Astrocyte (in vitro differentiated cells and primary cell): Measurements from ENCODE around the gene PRR29. TPM values are rescaled to one million over a fixed set of nuclear protein-coding genes. Genes with fewer than 3 reads are reported as not detected.

Experiments
- DNase-seq: peaks from one replicate; pipeline ENCODE4 v3.0.0-alpha.2; 2010; ENCODE audit warnings: low read depth
- FAIRE-seq: peaks from 2 replicates; lab custom pipeline; 2011; peaks lifted over from hg19 to GRCh38; lab: Jason Lieb, UNC
- H2AFZ ChIP-seq: 2 replicates; pipeline ENCODE4 v1.6.0; 2012; ENCODE audit warnings: low read depth, low read length, inconsistent platforms
- H3K27ac ChIP-seq: 2 replicates; pipeline ENCODE4 v1.5.1; 2011; ENCODE audit warnings: low read depth, low read length, inconsistent platforms
- H3K27me3 ChIP-seq: 2 replicates; pipeline ENCODE4 v1.6.0; 2011; ENCODE audit warnings: low read length, inconsistent platforms; ENCODE audit not compliant: insufficient read depth
- H3K36me3 ChIP-seq: 2 replicates; pipeline ENCODE4 v1.5.1; 2011; ENCODE audit warnings: low read length, inconsistent platforms; ENCODE audit not compliant: insufficient read depth
- H3K4me1 ChIP-seq: 2 replicates; pipeline ENCODE4 v1.5.1; 2011; ENCODE audit warnings: low read length, inconsistent platforms; ENCODE audit not compliant: insufficient read depth
- H3K4me2 ChIP-seq: 2 replicates; pipeline ENCODE4 v1.6.0; 2012; ENCODE audit warnings: low read length, inconsistent platforms
- H3K4me3 ChIP-seq: 2 replicates; pipeline ENCODE4 v1.5.1; 2011; ENCODE audit warnings: low read depth, mild to moderate bottlenecking, low read length, inconsistent platforms; ENCODE audit not compliant: insufficient read depth
- H3K79me2 ChIP-seq: 2 replicates; pipeline ENCODE4 v1.6.0; 2012; ENCODE audit warnings: mild to moderate bottlenecking, low read length, inconsistent platforms; ENCODE audit not compliant: insufficient read depth
- H3K9ac ChIP-seq: 2 replicates; pipeline ENCODE4 v1.6.0; 2012; ENCODE audit warnings: mild to moderate bottlenecking, low read length, inconsistent platforms
- H3K9me3 ChIP-seq: 2 replicates; pipeline ENCODE4 v1.5.1; 2012; ENCODE audit warnings: low read depth, mild to moderate bottlenecking, low read length, inconsistent platforms; ENCODE audit not compliant: insufficient read depth
- H4K20me1 ChIP-seq: 2 replicates; pipeline ENCODE4 v1.6.0; 2012; ENCODE audit warnings: low read length, inconsistent platforms; ENCODE audit not compliant: insufficient read depth
- H3K27ac Mint-ChIP-seq: one replicate; pipeline ENCODE4 v1.8.0; 2021; ENCODE audit warnings: mild to moderate bottlenecking, mixed read lengths; ENCODE audit not compliant: unreplicated experiment
- H3K27me3 Mint-ChIP-seq: one replicate; pipeline ENCODE4 v1.8.0; 2021; ENCODE audit warnings: low read depth, mixed read lengths; ENCODE audit not compliant: unreplicated experiment
- H3K36me3 Mint-ChIP-seq: one replicate; pipeline ENCODE4 v1.8.0; 2021; ENCODE audit warnings: low read depth, mixed read lengths; ENCODE audit not compliant: unreplicated experiment
- H3K4me1 Mint-ChIP-seq: one replicate; pipeline ENCODE4 v1.8.0; 2021; ENCODE audit warnings: low read depth, mixed read lengths; ENCODE audit not compliant: unreplicated experiment
- H3K4me3 Mint-ChIP-seq: one replicate; pipeline ENCODE4 v1.8.0; 2021; ENCODE audit warnings: mild to moderate bottlenecking, moderate library complexity, mixed read lengths; ENCODE audit not compliant: unreplicated experiment
- H3K9me3 Mint-ChIP-seq: one replicate; pipeline ENCODE4 v1.8.0; 2021; ENCODE audit warnings: mild to moderate bottlenecking, mixed read lengths; ENCODE audit not compliant: unreplicated experiment
- CTCF ChIP-seq: IDR thresholded peaks from 2 replicates; pipeline ENCODE4 v1.5.1; 2011; ENCODE audit warnings: low read depth, mild to moderate bottlenecking, inconsistent platforms, low read length, moderate library complexity; ENCODE audit not compliant: insufficient read depth
- EZH2 ChIP-seq: IDR thresholded peaks from 2 replicates; pipeline ENCODE4 v1.6.1; 2012; ENCODE audit warnings: mild to moderate bottlenecking, low read length, inconsistent platforms; ENCODE audit not compliant: insufficient read depth
- total RNA-seq: library from RNA; stranded (reverse); gene quantifications from 2 replicates; pipeline ENCODE4 v1.2.1, GENCODE V29; 2021

Gene PRR29
- total RNA-seq, 1 donor from 2014 or later = 0.54 TPM

GRCh38 chr17:63966646-63967264, 31.4 kb upstream of the PRR29 start:
- Mint-ChIP-seq H3K9me3 (no peaks in the 10 kb centered on the region), H3K27ac (no peak overlapping the region), H3K36me3 (peaks cover 2% of the 10 kb centered on the region), H3K27me3 (peaks cover 35% of the 10 kb centered on the region), H3K4me1 (no peaks in the 10 kb centered on the region), H3K4me3 (no peak overlapping the region)
- Histone ChIP-seq H4K20me1 (no peaks in the 10 kb centered on the region), H3K79me2 (no peaks in the 10 kb centered on the region), H2AFZ (no peak overlapping the region), H3K27me3 (no peaks in the 10 kb centered on the region), H3K4me3 (no peak overlapping the region), H3K9ac (no peak overlapping the region), H3K36me3 (no peaks in the 10 kb centered on the region), H3K4me2 (no peak overlapping the region), H3K4me1 (no peaks in the 10 kb centered on the region), H3K27ac (no peak overlapping the region), H3K9me3 (no peaks in the 10 kb centered on the region)
- TF ChIP-seq CTCF (no peak), EZH2 (no peak)
- FAIRE-seq (no peak), DNase-seq (no peak)

GRCh38 chr17:63967953-63968352, 30.2 kb upstream of the PRR29 start:
- Histone ChIP-seq H3K9ac (no peak overlapping the region), H3K4me2 (no peak overlapping the region), H3K27me3 (no peaks in the 10 kb centered on the region), H3K79me2 (no peaks in the 10 kb centered on the region), H3K9me3 (no peaks in the 10 kb centered on the region), H3K36me3 (no peaks in the 10 kb centered on the region), H3K27ac (no peak overlapping the region), H3K4me3 (no peak overlapping the region), H3K4me1 (no peaks in the 10 kb centered on the region), H4K20me1 (no peaks in the 10 kb centered on the region), H2AFZ (no peak overlapping the region)
- FAIRE-seq (no peak), DNase-seq (no peak)
- no peak overlapping the region for H3K4me3 Mint-ChIP-seq
- H3K27ac Mint-ChIP-seq = no peak overlapping the region
- H3K27me3 Mint-ChIP-seq = peaks cover 33% of the 10 kb centered on the region
- no peaks in the 10 kb centered on the region for H3K9me3 Mint-ChIP-seq
- no peaks in the 10 kb centered on the region for H3K4me1 Mint-ChIP-seq
- TF ChIP-seq CTCF = no peak
- no peak for TF ChIP-seq EZH2
- H3K36me3 Mint-ChIP-seq = peaks cover 2% of the 10 kb centered on the region

GRCh38 chr17:63969278-63969677, 28.9 kb upstream of the PRR29 start:
- no peak overlapping the region for H3K4me3 ChIP-seq
- H3K27me3 Mint-ChIP-seq = peaks cover 27% of the 10 kb centered on the region
- no peak overlapping the region for H3K4me2 ChIP-seq
- no peak for TF ChIP-seq EZH2
- TF ChIP-seq CTCF = no peak
- peaks cover 2% of the 10 kb centered on the region for H3K36me3 Mint-ChIP-seq
- H3K27me3 ChIP-seq = no peaks in the 10 kb centered on the region
- H3K27ac ChIP-seq = no peak overlapping the region
- H3K4me1 Mint-ChIP-seq = peaks cover 2% of the 10 kb centered on the region
- no peak overlapping the region for H2AFZ ChIP-seq
- no peaks in the 10 kb centered on the region for H3K9me3 Mint-ChIP-seq
- no peak overlapping the region for H3K9ac ChIP-seq
- H3K9me3 ChIP-seq = no peaks in the 10 kb centered on the region
- FAIRE-seq (no peak), DNase-seq (no peak)
- H3K27ac Mint-ChIP-seq = no peak overlapping the region
- no peak overlapping the region for H3K4me3 Mint-ChIP-seq
- no peaks in the 10 kb centered on the region for H3K79me2 ChIP-seq
- no peaks in the 10 kb centered on the region for H3K36me3 ChIP-seq
- peaks cover 10% of the 10 kb centered on the region for H3K4me1 ChIP-seq
- no peaks in the 10 kb centered on the region for H4K20me1 ChIP-seq
